ENCODE results near the gene TMEM258. TPM values are rescaled to one million over a fixed set of nuclear protein-coding genes. Genes with fewer than 3 reads are reported as not detected.

The TMEM258 gene
- total and polyA plus RNA-seq, 3 donors from 2014 or later = 46.7 to 162 (median 55.6) TPM

DNA sequence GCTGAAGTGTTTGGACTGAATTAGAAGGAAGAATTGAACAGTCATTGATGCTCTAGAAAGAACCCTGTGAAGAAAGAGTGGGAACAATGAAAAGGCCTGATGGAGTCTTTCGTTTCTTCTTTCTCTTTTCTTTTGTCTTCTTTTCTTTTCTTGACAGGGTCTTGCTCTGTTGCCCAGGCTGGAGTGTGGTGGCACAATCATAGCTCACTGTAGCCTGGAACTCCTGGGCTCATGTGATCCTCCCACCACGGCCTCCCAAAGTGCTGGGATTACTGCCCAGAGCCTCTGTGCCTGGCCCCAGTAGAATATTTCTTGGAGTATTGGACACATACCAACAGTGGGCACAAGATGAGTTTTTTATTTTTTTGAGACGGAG is 1.4 kb upstream of the TMEM258 start:
- Histone ChIP-seq H3K4me1 (peaks cover 20% of the 10 kb centered on the region), H3K4me3 (no peak overlapping the region), H3K36me3 (ENCODE audit: low read depth, missing control alignments) (no peaks in the 10 kb centered on the region), H3K27me3 (no peaks in the 10 kb centered on the region), H3K27ac (no peak overlapping the region), H3K9me3 (no peaks in the 10 kb centered on the region)
- WGBS, 2 donors = 35 to 58% methylated on average over 3 of the region's 3 CpGs
- TF ChIP-seq, protein P1, sequence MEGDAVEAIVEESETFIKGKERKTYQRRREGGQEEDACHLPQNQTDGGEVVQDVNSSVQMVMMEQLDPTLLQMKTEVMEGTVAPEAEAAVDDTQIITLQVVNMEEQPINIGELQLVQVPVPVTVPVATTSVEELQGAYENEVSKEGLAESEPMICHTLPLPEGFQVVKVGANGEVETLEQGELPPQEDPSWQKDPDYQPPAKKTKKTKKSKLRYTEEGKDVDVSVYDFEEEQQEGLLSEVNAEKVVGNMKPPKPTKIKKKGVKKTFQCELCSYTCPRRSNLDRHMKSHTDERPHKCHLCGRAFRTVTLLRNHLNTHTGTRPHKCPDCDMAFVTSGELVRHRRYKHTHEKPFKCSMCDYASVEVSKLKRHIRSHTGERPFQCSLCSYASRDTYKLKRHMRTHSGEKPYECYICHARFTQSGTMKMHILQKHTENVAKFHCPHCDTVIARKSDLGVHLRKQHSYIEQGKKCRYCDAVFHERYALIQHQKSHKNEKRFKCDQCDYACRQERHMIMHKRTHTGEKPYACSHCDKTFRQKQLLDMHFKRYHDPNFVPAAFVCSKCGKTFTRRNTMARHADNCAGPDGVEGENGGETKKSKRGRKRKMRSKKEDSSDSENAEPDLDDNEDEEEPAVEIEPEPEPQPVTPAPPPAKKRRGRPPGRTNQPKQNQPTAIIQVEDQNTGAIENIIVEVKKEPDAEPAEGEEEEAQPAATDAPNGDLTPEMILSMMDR (IDR thresholded peaks at IDR 0.05) = no peak
- no peak for TF ChIP-seq POLR2A (IDR thresholded peaks at IDR 0.05)
- intact Hi-C loops (cut with DNase I; ENCODE audit: low total_unique reads) = loop anchor here (10.0 kb wide), 2 partner anchors 161 to 311 kb away; partner anchors contain the start of gene BEST1
- no peak for DNase-seq

DNA sequence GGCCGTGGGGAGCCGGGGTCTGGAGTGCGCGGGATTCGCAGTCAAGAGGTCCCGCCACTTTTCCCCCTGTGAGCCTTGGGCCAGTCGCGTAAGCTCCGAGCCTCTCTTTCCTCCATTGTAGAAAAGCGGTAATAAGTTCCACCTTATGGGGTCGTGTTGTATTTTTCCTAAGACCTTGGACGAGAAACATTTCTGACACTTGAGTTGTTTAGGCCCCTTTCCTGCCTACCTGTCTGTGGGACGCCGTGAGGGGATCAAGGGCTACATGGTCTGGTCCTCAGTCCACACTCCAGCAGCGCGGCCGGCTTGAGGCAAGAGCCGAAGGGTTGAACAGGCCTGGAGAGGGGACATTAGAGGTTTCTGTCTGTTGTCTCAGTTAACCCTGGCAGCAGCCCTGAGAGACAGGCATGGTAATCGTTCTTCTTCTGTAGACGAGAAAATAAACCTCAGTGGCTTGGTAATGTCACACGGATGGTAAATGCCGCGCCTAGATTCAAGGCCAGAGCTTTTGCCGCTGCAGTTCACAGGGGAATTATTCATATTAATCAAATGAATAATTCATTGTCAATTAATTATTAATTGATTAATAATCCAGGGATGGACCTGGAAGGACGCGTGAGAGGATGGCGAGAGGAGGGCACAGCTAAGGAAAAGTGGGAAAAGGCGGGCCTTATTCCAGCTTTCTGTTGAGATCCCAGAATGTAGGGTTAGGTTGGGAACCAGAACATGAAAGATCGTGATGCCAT is 857 bp upstream of the TMEM258 start:
- TF ChIP-seq POLR2A (IDR thresholded peaks at IDR 0.05) = no peak
- TF ChIP-seq, protein P1 (IDR thresholded peaks at IDR 0.05) = no peak
- Histone ChIP-seq H3K9me3 (no peaks in the 10 kb centered on the region), H3K27ac (peak overlapping the region; percentile 95 to 98), H3K36me3 (ENCODE audit: low read depth, missing control alignments) (no peaks in the 10 kb centered on the region), H3K27me3 (no peaks in the 10 kb centered on the region), H3K4me3 (peak overlapping the region; percentile 84 to 97), H3K4me1 (peaks cover 20% of the 10 kb centered on the region)
- intact Hi-C loops (cut with DNase I; ENCODE audit: low total_unique reads) = loop anchor here (10.0 kb wide), 2 partner anchors 162 to 312 kb away; partner anchors contain the start of gene BEST1
- no peak for DNase-seq
- 3% methylated on average over 27 to 29 of the region's 29 CpGs for WGBS, 2 donors

DNA sequence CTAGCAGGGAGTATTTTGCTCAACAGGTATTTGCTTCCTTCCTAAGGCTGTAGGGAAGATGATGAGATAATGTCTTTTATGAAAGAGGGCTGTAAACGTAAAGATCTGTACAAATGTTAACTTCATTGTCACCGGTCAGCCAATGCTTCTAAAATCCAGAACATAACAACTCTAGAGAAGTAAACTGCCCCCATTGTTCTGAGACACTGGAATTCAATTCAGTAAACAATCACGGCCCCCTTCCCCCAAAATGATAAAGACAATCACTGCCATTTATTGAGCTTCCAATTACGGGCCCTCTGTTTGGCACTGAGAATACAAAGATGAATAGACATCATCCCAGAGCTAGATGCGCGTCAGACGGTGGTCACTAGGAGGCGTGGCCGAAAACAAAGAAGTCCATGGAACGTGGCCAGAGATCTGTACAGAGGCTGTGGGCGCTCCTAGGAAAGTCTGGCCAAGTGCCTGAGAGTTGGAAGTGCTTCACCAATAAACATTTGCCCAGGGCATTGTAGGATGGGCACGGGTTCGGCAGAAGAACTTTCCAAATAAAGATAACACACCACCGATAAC is 576 bp downstream of the TMEM258 start:
- TF ChIP-seq, protein P1 (IDR thresholded peaks at IDR 0.05) = no peak
- TF ChIP-seq POLR2A (IDR thresholded peaks at IDR 0.05) = no peak
- intact Hi-C loops (cut with DNase I; ENCODE audit: low total_unique reads) = loop anchor here (10.0 kb wide), 2 partner anchors 163 to 313 kb away; partner anchors contain the start of gene BEST1
- Histone ChIP-seq H3K36me3 (ENCODE audit: low read depth, missing control alignments) (no peaks in the 10 kb centered on the region), H3K4me1 (peaks cover 14% of the 10 kb centered on the region), H3K27me3 (no peaks in the 10 kb centered on the region), H3K27ac (peak overlapping the region; percentile 95 to 98), H3K9me3 (no peaks in the 10 kb centered on the region), H3K4me3 (peak overlapping the region; percentile 84 to 97)
- DNase-seq = peak; percentile 89
- 2 to 3% methylated on average over 14 of the region's 14 CpGs for WGBS, 2 donors

DNA sequence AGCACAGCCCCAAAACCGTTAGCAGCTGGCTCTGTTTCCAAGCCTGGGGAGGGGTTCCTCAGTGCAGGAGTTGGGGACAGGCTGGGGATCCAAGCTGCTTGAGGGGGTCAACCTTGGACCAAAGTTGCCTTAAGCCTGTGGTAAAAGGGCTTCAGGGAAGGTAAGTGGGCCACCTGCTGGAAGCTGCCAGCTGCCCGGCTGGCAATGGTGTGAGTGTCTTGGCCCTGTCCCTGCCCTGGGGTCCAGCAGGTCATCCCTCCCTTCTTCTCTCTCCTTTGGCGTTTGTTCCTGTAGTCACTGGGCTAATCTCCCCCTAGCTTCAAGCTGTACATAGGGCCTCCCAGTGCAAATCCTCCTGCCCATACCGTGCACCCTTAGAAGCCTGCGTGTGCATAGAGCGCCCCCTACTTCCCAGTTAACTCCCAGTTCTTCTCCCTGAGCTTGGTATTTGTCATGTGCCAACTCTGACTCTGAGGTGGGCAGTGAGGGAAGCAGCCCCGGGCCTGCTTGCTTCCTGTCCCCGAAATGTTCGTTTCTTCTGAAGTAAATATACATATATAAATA is 4.4 kb downstream of the TMEM258 start:
- intact Hi-C loops (cut with DNase I; ENCODE audit: low total_unique reads) = no loop called here
- no peak overlapping the region for H3K4me3 ChIP-seq
- peaks cover 7% of the 10 kb centered on the region for H3K4me1 ChIP-seq
- 45 to 52% methylated on average over 9 of the region's 9 CpGs for WGBS, 2 donors
- no peak for TF ChIP-seq POLR2A (IDR thresholded peaks at IDR 0.05)
- TF ChIP-seq, protein P1 (IDR thresholded peaks at IDR 0.05) = peak in 1 of 3 experiments; percentile 43
- H3K27me3 ChIP-seq = no peaks in the 10 kb centered on the region
- peak; percentile 72 for DNase-seq
- no peak overlapping the region for H3K27ac ChIP-seq
- H3K9me3 ChIP-seq = no peaks in the 10 kb centered on the region
- no peaks in the 10 kb centered on the region for H3K36me3 ChIP-seq (ENCODE audit: low read depth, missing control alignments)
